ENCODE measurements around the gene UGCG.
A peak's percentile ranks its signal among the peaks of the same experiment; 100 is the strongest.
"Not testable (repeated sequence)": the region's sequence is repeated elsewhere in the genome, so short reads cannot be mapped to it uniquely, and the experiment has no call there.

The UGCG gene

DNA sequence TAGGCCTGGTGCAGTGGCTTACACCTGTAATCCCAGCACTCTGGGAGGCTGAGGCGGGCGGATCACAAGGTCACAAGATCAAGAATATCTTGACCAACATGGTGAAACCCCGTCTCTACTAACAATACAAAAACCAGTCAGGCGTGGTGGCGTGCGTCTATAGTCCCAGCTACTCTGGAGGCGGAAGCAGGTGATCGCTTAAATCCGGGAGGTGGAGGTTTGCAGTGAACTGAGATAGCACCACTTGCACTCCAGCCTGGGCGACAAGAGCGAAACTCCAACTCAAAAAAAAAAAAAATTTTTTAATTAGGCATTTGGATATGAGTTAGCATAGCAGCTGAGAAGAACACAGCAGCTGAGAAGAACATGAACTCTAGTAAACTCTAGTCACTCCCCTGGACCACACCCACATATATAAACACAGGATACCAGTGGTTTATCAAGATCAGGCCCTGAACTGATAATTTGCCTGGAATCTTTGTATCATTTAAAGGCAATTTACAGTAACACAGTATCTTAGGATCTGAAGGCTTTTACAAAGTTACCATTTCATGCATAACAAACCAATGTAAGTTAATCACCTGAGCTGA is 4.6 kb upstream of the UGCG start:
- peak; percentile 45 to 69 for DNase-seq

- peak; percentile 33 to 63 for DNase-seq
Observed at GRCh38 chr9:111896942-111897600, 457 bp downstream of the UGCG start.

DNA sequence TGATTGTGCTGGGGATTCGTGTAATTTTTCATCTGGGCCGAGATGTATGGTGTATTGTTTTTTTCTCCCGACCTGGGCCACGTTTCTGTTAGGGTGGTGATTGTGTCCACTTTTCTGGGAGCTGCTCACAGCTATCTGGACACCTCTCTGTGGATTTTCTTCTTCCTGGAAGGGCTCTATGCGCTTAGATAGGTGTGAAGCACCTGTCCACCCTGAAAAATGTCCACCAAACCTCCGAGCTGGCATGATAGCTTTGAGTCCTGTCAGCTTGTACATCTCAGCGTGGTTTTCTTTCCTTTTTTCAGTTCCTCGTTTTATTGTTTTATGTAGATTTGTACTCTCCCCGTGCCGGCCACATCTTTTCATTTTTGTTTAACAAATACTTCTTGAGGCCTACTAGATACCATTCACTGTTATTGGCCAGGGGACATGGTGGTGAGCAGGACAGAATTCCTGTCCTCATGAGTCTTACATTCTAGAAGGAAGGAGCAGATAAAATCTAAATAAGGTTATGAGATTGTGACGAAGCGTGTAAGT is 1.1 kb downstream of the UGCG start:
- peak; percentile 47 to 68 for DNase-seq

DNA sequence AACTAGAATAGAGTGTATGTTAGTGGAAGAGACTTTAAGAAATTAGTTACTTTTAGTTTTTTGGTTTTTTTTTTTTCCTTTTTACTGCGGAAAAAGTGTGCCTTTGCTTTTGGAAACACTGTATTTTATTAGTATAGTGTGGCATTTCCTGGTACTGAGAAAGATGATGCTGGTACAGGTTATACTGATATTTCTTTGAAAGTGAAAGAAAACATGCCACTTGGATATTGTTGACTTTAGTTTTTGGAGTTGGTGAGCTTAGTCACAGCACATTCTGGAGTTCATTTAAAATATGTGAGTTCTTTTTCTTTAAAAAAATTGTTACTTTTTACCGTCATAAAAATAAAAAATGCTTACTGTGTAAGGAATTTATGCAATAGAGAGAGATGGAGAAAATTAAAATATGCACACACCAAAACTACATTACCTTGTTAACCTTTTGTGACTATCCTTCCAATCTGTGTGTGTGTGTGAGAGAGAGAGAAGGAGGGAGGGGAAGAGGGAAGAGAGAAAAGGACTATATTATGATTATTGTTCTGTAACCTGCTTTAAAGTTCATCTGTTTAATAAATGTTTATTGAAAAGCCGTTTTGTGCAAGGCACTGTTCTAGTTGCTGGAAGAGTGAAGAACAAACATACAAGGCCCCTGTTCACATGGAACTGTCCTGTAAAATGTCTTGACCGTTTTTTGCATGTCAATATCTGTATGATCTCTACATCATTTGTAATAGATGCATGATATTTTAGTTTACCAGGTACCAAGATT is 1.9 kb downstream of the UGCG start:
- no peak for DNase-seq

GRCh38 chr9:111900151-111900857 is 3.7 kb downstream of the UGCG start:
- peak; percentile 35 to 52 for DNase-seq

- peak; percentile 40 to 55 for DNase-seq
Observed at GRCh38 chr9:111900858-111901612, 4.4 kb downstream of the UGCG start.

- no peak for DNase-seq
Observed at GRCh38 chr9:111902391-111903139, 6.0 kb downstream of the UGCG start.

GRCh38 chr9:111903535-111903934 is 6.9 kb downstream of the UGCG start:
- DNase-seq: not testable (repeated sequence)

GRCh38 chr9:111904026-111904425 is 7.4 kb downstream of the UGCG start:
- DNase-seq: no peak

GRCh38 chr9:111904891-111905291 is 8.3 kb downstream of the UGCG start:
- DNase-seq: no peak

DNA sequence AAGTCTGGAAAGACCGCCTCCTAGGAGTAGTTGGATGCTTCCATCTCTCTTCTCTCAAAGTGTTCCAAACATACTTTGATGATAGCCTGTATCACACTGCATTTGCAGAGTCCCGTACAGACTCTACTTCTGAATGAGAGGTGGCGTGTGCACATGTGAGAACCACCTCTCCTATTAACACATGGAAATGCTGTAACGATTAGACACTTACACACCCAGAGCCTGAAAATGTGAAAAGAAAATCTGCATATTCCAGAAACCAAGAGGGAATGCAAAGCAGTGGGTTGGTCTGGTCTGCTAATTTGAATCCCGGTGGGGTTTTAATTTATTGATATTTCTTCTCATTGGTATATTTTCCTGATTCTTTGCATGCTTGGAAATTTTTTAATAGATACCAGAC is 10.5 kb downstream of the UGCG start:
- peak; percentile 47 to 58 for DNase-seq

GRCh38 chr9:111909444-111909843 is 12.8 kb downstream of the UGCG start:
- no peak for DNase-seq

GRCh38 chr9:111910428-111910827 is 13.8 kb downstream of the UGCG start:
- DNase-seq: no peak

- DNase-seq: no peak
Observed at GRCh38 chr9:111913159-111913558, 16.5 kb downstream of the UGCG start.

DNA sequence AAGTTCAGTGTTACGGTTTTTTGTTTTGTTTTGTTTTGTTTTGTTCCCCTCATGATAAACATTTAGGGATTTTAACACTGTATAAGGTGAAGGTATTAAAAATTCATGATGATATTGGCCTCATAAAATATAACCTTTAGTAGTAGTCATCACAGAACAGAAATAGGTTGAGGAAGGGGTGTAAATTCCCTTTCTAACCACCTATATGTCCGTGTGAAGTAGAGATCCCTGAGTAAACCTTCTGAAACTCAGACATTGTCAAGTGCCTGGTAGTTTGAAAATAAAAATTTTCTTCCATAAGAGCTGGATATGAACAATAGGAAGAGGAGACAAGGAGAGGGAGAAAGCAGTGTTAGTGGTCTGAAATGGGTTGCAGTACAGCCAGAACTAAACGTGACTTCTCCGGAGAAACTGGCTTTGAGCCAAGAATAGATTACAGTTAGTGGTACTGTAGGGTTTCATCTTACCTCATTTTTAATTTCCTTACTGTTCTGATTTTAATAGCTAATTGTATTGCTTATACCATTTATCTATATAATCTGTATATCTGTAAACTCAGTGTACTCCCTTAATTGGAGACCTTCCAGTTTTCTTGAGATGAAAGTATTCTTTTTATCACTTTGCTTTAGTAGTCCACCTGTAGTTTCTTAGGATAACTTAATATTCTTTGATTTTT is 18.3 kb downstream of the UGCG start:
- peak in 1 of 2 experiments; percentile 17 for DNase-seq

DNA sequence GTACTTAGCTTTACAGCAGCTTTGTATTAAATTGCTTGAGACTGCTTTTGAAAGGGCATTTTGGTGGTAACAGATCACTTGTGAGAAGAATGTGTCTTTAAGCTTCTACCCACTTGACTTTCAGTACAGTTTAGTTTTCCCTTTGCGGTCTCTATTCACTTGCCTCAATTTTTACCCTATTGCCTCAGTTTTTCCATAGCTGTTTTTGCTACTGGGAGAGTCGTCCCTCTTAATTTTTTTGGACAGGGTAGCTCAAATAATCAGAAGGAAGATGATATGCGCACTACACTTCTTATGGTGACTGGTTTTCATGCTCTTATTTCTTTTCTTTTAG is 18.8 kb downstream of the UGCG start:
- no peak for DNase-seq

GRCh38 chr9:111916234-111916645 is 19.6 kb downstream of the UGCG start:
- DNase-seq: no peak

DNA sequence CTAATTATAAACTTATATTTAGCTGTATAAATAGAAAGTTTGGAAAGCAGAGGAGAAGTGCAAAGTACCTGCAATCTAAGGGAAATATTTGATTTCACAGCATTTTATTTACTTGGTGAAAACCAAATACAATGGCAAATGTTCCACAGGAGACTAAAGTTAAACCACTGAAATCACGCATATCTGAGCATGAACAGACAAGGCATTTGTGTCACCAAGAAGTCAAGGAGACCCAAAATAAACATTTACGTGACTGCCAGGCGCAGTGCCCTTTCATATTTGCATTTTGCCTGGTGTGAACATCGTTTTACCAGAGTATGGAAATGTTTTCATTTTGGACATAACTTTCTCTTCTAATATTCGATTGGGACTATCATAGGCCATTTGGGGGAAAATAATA is 20.6 kb downstream of the UGCG start:
- DNase-seq: peak; percentile 41 to 49

- DNase-seq: no peak
Observed at GRCh38 chr9:111917980-111918379, 21.4 kb downstream of the UGCG start.

GRCh38 chr9:111919875-111920274 is 23.3 kb downstream of the UGCG start:
- no peak for DNase-seq

GRCh38 chr9:111920531-111920930 is 23.9 kb downstream of the UGCG start:
- no peak for DNase-seq

All from NCI-H526 (cell line).